GM12878 (cell line): ENCODE results near the gene PDZRN4. TPM values are rescaled to one million over a fixed set of nuclear protein-coding genes. Genes with fewer than 3 reads are reported as not detected.

Experiments used
- ATAC-seq: fragments of 200-7000 bp; cut with Tn5 transposase; 3 replicates; pipeline ENCODE4 v1.9.1; 2020; ENCODE audit warnings: mild to moderate bottlenecking, moderate library complexity
- BruUV-seq: library from RNA; stranded (reverse); fragments of 400-500 nt; replicated peaks from 2 replicates; lab custom pipeline; 2021; lab: Mats Ljungman, UMichigan
- CTCF ChIA-PET: fragments of 300-600 bp; sonication (Branson Sonifier 250); formaldehyde crosslinking; extraction: SDS; loops from one replicate; lab custom pipeline; 2021; ENCODE audit warnings: inconsistent platforms; lab: Yijun Ruan, JAX
- POLR2A ChIA-PET: fragments of 350-600 bp; formaldehyde crosslinking; extraction: SDS; loops from one replicate; lab custom pipeline; 2021; ENCODE audit warnings: inconsistent platforms; lab: Charles Lee
- RAD21 ChIA-PET: fragments of 300-600 bp; sonication (Branson Sonifier 250); formaldehyde crosslinking; loops from one replicate; lab custom pipeline; 2023; ENCODE audit warnings: antibody characterized with exemption; ENCODE audit not compliant: unreplicated experiment; lab: Charles Lee
- SMC1A ChIA-PET: fragments of 300-600 bp; sonication (Branson Sonifier 250); formaldehyde crosslinking; loops from one replicate; lab custom pipeline; 2023; ENCODE audit not compliant: unreplicated experiment, uncharacterized antibody; lab: Charles Lee
- DNase-seq: peaks from one replicate; pipeline ENCODE4 v3.0.0-alpha.2; 2011; ENCODE audit warnings: low read depth, low spot score
- FAIRE-seq: peaks from 3 replicates; lab custom pipeline; 2011; peaks lifted over from hg19 to GRCh38; lab: Jason Lieb, UNC
- H2AFZ ChIP-seq: 2 replicates; pipeline ENCODE4 v1.6.0; 2011; ENCODE audit warnings: low read depth, low read length, control low read depth; ENCODE audit not compliant: control insufficient read depth
- H3K27ac ChIP-seq: 2 replicates; pipeline ENCODE4 v1.5.1; 2011; ENCODE audit warnings: control low read depth; ENCODE audit not compliant: control insufficient read depth, insufficient read depth
- H3K27me3 ChIP-seq, 2 experiments: replicated peaks in 1 of 2; 2 replicates each; pipeline versions ENCODE4 v1.6.0 to v1.6.1; 2011; ENCODE audit warnings: low read length in 1 of 2; ENCODE audit not compliant: control insufficient read depth in 2 of 2, insufficient read depth in 2 of 2
- H3K36me3 ChIP-seq, 2 experiments: 2 replicates each; pipeline ENCODE4 v1.5.1; 2011; ENCODE audit warnings: low read length in 1 of 2; ENCODE audit not compliant: control insufficient read depth in 2 of 2, insufficient read depth in 2 of 2
- H3K4me1 ChIP-seq: 2 replicates; pipeline ENCODE4 v1.6.1; 2011; ENCODE audit warnings: mild to moderate bottlenecking, low read length, moderate library complexity, mixed read lengths; ENCODE audit not compliant: control insufficient read depth, insufficient read depth
- H3K4me2 ChIP-seq: 2 replicates; pipeline ENCODE4 v1.6.0; 2011; ENCODE audit warnings: control low read depth; ENCODE audit not compliant: control insufficient read depth, insufficient read depth
- H3K4me3 ChIP-seq: fragments of 200-600 bp; sonication (generic); 2 replicates; pipeline ENCODE4 v1.5.1; 2016
- H3K79me2 ChIP-seq: 2 replicates; pipeline ENCODE4 v1.6.0; 2011; ENCODE audit warnings: low read length; ENCODE audit not compliant: control insufficient read depth, insufficient read depth
- H3K9ac ChIP-seq: 2 replicates; pipeline ENCODE4 v1.8.0; 2011; ENCODE audit warnings: low read length, control low read depth, mixed read lengths; ENCODE audit not compliant: control insufficient read depth, insufficient read depth
- H3K9me3 ChIP-seq: replicated peaks from 3 replicates; pipeline ENCODE4 v1.5.1; 2011; ENCODE audit warnings: mild to moderate bottlenecking, low read length; ENCODE audit not compliant: control insufficient read depth, insufficient read depth
- H4K20me1 ChIP-seq: 2 replicates; pipeline ENCODE4 v1.6.0; 2011; ENCODE audit not compliant: control insufficient read depth, insufficient read depth
- HDAC2 ChIP-seq: fragments of 200-600 bp; sonication (generic); IDR thresholded peaks from 2 replicates; pipeline ENCODE4 v1.6.1; 2017
- HDGF ChIP-seq: fragments of 450-650 bp; IDR thresholded peaks from 2 replicates; pipeline ENCODE4 v1.6.1; 2016; ENCODE audit warnings: antibody characterized with exemption
- LARP7 ChIP-seq: fragments of 450-650 bp; IDR thresholded peaks from 2 replicates; pipeline ENCODE4 v1.6.1; 2017; ENCODE audit warnings: mild to moderate bottlenecking
- MTA3 ChIP-seq: IDR thresholded peaks from 2 replicates; pipeline ENCODE4 v1.6.1; 2012; ENCODE audit warnings: low read length, inconsistent platforms, borderline replicate concordance
- STAT3 ChIP-seq: IDR thresholded peaks from 2 replicates; pipeline ENCODE4 v1.6.1; 2011; ENCODE audit warnings: low read depth, low read length, improper control_type of control experiment
- TCF3 ChIP-seq: IDR thresholded peaks from 2 replicates; pipeline ENCODE4 v1.6.1; 2012; ENCODE audit warnings: low read depth, mild to moderate bottlenecking, low read length, borderline replicate concordance; ENCODE audit not compliant: insufficient read depth
- WGBS: methylation state at CpG from one replicate; pipeline ENCODE4 v1.1.6; 2016; ENCODE audit warnings: low lambda C conversion rate; ENCODE audit not compliant: insufficient replicate concordance, insufficient coverage; ENCODE audit errors: missing lambda C conversion rate; 5-methylcytosine and 5-hydroxymethylcytosine counted together
- in situ Hi-C: fragments of 300-500 bp; cut with MboI; formaldehyde crosslinking; loops from 9 replicates; pipeline ENCODE4 v1.14.3; 2018; ENCODE audit warnings: mixed read lengths
- intact Hi-C: fragments of 100-400 bp; cut with micrococcal nuclease; formaldehyde crosslinking; loops from one replicate; pipeline ENCODE4 v1.14.2; 2022; ENCODE audit not compliant: unreplicated experiment
- polyA plus RNA-seq, 11 experiments: library from polyadenylated mRNA; depleted of rRNA in 4 of 11; unstranded in 6 of 11; stranded (reverse) in 5 of 11; fragments of >200 nt; fragmentation: Nextera tagmentation in 4 of 11; fragmentation: Illumina TruSeq in 1 of 11; extraction: Ambion mirVana in 4 of 11; extraction: Trizol in 1 of 11; gene quantifications; 1 replicate in 1 of 11; 2 replicates in 10 of 11; pipeline versions ENCODE4 v1.2.1 to v1.2.3, GENCODE V29; 2011 to 2016; ENCODE audit warnings: inconsistent platforms in 2 of 11, missing spikeins in 2 of 11, low read depth in 1 of 11
- total RNA-seq, 4 experiments: library from RNA; depleted of rRNA in 3 of 4; stranded (reverse); fragments of >200 nt in 3 of 4; fragmentation: Illumina TruSeq in 1 of 4; extraction: Trizol in 1 of 4; gene quantifications; 2 replicates each; pipeline versions ENCODE4 v1.2.1 to v1.2.3, GENCODE V29; 2013 to 2021
- TF ChIP-seq, protein P1 (sequence below): fragments of 450-650 bp; IDR thresholded peaks from 2 replicates; pipeline ENCODE4 v1.6.1; 2017; ENCODE audit warnings: mild to moderate bottlenecking, moderate library complexity
- TF ChIP-seq, protein P2 (sequence below), 3 experiments: IDR thresholded peaks in 2 of 3; conservative IDR thresholded peaks in 1 of 3; 2 replicates each; pipeline ENCODE4 v1.5.1; 2011; ENCODE audit warnings: low read depth in 3 of 3, low read length in 3 of 3, mild to moderate bottlenecking in 3 of 3, control low read depth in 2 of 3, moderate library complexity in 2 of 3, inconsistent platforms in 1 of 3, mixed read lengths in 1 of 3; ENCODE audit not compliant: control insufficient read depth in 2 of 3, insufficient read depth in 1 of 3; ENCODE audit errors: extremely low read depth in 1 of 3

PDZRN4 gene
- total and polyA plus RNA-seq, 10 of the 15 experiments (the other 5 are each of a cell fraction or from before 2014, with no cell fraction given) = 0.03 TPM; not detected in 9

DNA sequence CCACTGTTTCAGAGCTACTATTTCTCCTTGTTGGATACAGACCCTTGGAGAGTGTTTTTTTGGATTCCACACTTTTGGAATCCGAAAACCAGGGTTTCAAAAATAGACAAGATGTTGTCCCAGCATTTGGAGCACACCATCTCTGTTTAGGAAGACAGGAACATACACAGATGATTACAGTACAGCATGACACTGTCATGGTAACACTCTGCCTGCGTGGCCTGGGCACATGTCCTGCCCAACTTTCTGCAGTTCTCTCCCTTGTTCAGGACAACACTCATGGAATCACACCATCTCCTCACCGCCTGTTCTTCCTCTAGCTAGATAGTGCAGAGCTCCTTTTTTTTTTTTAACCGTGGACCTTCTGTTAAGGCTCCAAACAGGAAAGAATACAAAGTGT, 369.2 kb downstream of the PDZRN4 start:
- CTCF ChIA-PET = interaction anchor here (1.0 kb wide), 1 partner anchor 467 kb away, joined by 4 read pairs; no protein-coding TSS in a partner anchor
- SMC1A ChIA-PET = interaction anchor here (0.6 kb wide), 1 partner anchor 1294 kb away, joined by 4 read pairs; no protein-coding TSS in a partner anchor
- Histone ChIP-seq H3K4me3 (no peak overlapping the region), H3K4me2 (no peak overlapping the region), H2AFZ (no peak overlapping the region), H3K79me2 (no peaks in the 10 kb centered on the region), H3K36me3 (no peaks in the 10 kb centered on the region), H3K4me1 (no peaks in the 10 kb centered on the region), H3K9ac (no peak overlapping the region), H3K27me3 (no peaks in the 10 kb centered on the region), H4K20me1 (no peaks in the 10 kb centered on the region), H3K9me3 (no peaks in the 10 kb centered on the region), H3K27ac (no peak overlapping the region)
- intact Hi-C loops (no loop called here), in situ Hi-C loops (no loop called here)
- ATAC-seq (no peak), FAIRE-seq (no peak), DNase-seq (no peak)
- POLR2A ChIA-PET = no interaction called here
- RAD21 ChIA-PET = no interaction called here
- 6% methylated on average over 4 of the region's 4 CpGs for WGBS
- BruUV-seq = no TSS peak
- TF ChIP-seq MTA3 = no peak
- TF ChIP-seq HDAC2 = no peak

DNA sequence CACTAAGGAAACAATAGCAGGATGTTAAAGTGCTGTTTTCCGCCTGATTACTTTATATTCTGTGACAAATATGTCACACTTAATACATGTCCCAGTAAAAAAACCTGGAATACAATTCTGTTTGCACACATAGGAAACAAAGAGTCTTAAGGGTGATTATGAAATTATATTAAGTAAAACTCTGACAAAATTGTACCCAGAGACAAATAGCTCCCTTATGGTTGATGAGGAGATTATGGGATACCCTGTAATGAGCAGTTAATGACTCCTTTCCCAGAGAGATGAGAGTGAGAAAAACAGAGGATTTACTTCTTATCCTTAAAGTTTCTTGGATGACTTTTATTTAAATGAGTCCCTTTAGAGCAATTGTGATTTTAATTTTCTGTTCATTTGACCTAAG, 370.6 kb downstream of the PDZRN4 start:
- DNase-seq (no peak), ATAC-seq (no peak), FAIRE-seq (no peak)
- Histone ChIP-seq H3K36me3 (no peaks in the 10 kb centered on the region), H2AFZ (no peak overlapping the region), H3K27me3 (no peaks in the 10 kb centered on the region), H3K4me1 (no peaks in the 10 kb centered on the region), H3K4me3 (no peak overlapping the region), H3K4me2 (no peak overlapping the region), H3K27ac (no peak overlapping the region), H3K9me3 (no peaks in the 10 kb centered on the region), H4K20me1 (no peaks in the 10 kb centered on the region), H3K9ac (no peak overlapping the region), H3K79me2 (no peaks in the 10 kb centered on the region)
- RAD21 ChIA-PET = no interaction called here
- intact Hi-C loops (no loop called here), in situ Hi-C loops (no loop called here)
- BruUV-seq = no TSS peak
- CTCF ChIA-PET = no interaction called here
- WGBS = 25% methylated on average over 1 of the region's 1 CpG
- POLR2A ChIA-PET = no interaction called here
- TF ChIP-seq, protein P1, sequence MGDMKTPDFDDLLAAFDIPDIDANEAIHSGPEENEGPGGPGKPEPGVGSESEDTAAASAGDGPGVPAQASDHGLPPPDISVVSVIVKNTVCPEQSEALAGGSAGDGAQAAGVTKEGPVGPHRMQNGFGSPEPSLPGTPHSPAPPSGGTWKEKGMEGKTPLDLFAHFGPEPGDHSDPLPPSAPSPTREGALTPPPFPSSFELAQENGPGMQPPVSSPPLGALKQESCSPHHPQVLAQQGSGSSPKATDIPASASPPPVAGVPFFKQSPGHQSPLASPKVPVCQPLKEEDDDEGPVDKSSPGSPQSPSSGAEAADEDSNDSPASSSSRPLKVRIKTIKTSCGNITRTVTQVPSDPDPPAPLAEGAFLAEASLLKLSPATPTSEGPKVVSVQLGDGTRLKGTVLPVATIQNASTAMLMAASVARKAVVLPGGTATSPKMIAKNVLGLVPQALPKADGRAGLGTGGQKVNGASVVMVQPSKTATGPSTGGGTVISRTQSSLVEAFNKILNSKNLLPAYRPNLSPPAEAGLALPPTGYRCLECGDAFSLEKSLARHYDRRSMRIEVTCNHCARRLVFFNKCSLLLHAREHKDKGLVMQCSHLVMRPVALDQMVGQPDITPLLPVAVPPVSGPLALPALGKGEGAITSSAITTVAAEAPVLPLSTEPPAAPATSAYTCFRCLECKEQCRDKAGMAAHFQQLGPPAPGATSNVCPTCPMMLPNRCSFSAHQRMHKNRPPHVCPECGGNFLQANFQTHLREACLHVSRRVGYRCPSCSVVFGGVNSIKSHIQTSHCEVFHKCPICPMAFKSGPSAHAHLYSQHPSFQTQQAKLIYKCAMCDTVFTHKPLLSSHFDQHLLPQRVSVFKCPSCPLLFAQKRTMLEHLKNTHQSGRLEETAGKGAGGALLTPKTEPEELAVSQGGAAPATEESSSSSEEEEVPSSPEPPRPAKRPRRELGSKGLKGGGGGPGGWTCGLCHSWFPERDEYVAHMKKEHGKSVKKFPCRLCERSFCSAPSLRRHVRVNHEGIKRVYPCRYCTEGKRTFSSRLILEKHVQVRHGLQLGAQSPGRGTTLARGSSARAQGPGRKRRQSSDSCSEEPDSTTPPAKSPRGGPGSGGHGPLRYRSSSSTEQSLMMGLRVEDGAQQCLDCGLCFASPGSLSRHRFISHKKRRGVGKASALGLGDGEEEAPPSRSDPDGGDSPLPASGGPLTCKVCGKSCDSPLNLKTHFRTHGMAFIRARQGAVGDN = no peak
- TF ChIP-seq TCF3 (no peak), LARP7 (no peak), HDGF (no peak), STAT3 (no peak)
- TF ChIP-seq, protein P2, sequence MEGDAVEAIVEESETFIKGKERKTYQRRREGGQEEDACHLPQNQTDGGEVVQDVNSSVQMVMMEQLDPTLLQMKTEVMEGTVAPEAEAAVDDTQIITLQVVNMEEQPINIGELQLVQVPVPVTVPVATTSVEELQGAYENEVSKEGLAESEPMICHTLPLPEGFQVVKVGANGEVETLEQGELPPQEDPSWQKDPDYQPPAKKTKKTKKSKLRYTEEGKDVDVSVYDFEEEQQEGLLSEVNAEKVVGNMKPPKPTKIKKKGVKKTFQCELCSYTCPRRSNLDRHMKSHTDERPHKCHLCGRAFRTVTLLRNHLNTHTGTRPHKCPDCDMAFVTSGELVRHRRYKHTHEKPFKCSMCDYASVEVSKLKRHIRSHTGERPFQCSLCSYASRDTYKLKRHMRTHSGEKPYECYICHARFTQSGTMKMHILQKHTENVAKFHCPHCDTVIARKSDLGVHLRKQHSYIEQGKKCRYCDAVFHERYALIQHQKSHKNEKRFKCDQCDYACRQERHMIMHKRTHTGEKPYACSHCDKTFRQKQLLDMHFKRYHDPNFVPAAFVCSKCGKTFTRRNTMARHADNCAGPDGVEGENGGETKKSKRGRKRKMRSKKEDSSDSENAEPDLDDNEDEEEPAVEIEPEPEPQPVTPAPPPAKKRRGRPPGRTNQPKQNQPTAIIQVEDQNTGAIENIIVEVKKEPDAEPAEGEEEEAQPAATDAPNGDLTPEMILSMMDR (IDR thresholded peaks at IDR 0.05 in 2 of 3, conservative IDR thresholded peaks at IDR 0.05 in 1 of 3; ENCODE audit: control insufficient read depth in 2 of 3, extremely low read depth in 1 of 3, insufficient read depth in 1 of 3, low read depth in 3 of 3, low read length in 3 of 3) = no peak
- SMC1A ChIA-PET = no interaction called here
